Measurements from ENCODE around the gene LBH.

DNA sequence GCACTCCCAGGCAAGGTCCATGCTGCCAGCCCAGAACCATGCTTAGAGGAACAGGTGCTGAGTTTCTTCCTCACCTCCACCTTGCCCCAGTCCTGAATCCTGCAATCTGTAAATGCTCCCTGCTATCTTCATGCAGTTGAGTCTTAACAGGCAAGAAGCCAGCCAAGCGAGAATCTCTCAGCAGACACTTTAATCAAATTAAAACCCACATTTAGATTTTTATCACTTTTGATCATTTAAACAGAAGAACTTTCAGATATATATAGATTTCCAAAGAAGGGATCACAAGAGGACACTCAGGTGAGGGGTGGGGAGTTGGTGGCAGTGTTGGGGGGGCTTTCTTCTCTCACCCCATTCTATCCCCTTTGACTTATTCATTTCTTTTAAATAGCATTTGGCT is 25.9 kb upstream of the LBH start:
- TF ChIP-seq, protein P1, sequence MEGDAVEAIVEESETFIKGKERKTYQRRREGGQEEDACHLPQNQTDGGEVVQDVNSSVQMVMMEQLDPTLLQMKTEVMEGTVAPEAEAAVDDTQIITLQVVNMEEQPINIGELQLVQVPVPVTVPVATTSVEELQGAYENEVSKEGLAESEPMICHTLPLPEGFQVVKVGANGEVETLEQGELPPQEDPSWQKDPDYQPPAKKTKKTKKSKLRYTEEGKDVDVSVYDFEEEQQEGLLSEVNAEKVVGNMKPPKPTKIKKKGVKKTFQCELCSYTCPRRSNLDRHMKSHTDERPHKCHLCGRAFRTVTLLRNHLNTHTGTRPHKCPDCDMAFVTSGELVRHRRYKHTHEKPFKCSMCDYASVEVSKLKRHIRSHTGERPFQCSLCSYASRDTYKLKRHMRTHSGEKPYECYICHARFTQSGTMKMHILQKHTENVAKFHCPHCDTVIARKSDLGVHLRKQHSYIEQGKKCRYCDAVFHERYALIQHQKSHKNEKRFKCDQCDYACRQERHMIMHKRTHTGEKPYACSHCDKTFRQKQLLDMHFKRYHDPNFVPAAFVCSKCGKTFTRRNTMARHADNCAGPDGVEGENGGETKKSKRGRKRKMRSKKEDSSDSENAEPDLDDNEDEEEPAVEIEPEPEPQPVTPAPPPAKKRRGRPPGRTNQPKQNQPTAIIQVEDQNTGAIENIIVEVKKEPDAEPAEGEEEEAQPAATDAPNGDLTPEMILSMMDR (conservative IDR thresholded peaks at IDR 0.05), result no peak
- TF ChIP-seq ZFX (IDR thresholded peaks at IDR 0.05), result no peak

Data from C4-2B (cell line).